ENCODE data around the gene AATK.

GRCh38 chr17:81139428-81139827 lies 26.6 kb downstream of the AATK start:
- TF ChIP-seq CTCF (conservative IDR thresholded peaks at IDR 0.05) (no peak), EZH2 (IDR thresholded peaks at IDR 0.05; ENCODE audit: low read depth) (no peak)
